GM19452 (cell line): Measurements from ENCODE around the gene AOAH.

Experiments
- ATAC-seq: cut with Tn5 transposase; IDR thresholded peaks from one replicate; pipeline ENCODE4 v1.9.1; 2021; ENCODE audit not compliant: unreplicated experiment

Gene AOAH

DNA sequence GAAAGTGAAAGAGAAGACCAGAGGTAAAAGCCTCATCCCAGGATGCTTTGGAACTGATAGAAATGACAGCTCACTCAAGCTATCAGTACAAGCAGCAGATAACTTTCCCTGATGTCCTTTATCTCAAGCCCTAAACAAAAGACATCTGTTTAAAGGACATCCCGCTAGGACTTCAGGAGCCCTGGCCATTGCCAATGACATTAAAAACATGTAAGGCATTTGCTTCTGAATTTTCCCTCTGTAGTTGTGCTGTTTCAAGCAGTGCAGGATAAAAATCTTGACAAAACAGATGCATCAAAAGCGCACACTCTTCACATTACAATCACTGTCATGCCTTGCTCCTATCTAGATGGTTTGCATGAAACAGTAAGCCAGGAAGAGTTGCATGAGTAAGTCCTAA is 159.8 kb downstream of the AOAH start:
- ATAC-seq = no peak

DNA sequence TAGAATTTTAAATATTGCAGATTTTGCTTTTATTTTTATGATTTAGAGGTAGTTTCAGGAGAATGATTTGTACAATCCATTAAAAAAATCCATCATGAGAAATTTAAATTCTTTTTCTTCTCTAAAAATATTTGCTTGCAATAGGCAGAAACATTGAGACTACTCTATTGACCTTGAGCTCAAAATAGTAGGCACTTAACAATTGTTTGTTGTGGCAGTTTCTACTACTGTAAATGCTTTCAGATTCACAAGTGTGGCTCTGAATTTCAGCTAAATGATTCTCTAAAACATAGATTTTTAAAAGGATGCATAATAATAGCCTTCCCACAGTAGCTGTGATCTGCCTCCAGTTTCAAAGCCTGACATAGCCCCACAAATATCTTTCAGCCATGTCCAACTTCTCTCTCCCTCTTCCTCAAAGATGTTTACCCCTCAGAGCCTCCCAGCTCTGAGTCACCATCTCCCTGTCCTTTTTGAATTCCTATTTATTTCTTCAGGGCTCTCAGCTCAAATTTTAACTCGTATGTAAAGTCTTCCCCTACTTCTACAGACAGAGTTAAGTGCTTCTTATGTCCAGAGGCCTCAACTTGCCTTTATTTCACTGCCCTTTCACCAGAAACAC is 160.5 kb downstream of the AOAH start:
- ATAC-seq = no peak

DNA sequence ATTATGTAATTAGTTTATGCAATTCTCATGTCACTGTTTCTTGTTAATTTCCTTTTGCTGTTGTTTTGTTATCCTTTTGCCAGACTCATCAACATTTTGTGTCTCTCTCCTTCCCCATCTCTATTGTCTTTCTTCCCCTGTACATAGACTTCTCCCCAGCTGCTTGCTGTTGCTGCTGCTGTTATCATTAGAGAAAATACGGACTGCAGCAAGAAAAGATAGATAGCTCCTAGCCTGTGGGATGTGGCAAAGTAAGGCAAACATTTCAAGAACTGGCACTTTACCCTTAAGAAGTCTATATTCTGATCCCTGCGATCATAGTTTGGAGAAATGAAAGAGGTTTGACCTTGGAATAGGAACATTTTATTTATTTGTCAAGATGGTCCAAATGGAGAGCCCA is 162.2 kb downstream of the AOAH start:
- no peak for ATAC-seq

DNA sequence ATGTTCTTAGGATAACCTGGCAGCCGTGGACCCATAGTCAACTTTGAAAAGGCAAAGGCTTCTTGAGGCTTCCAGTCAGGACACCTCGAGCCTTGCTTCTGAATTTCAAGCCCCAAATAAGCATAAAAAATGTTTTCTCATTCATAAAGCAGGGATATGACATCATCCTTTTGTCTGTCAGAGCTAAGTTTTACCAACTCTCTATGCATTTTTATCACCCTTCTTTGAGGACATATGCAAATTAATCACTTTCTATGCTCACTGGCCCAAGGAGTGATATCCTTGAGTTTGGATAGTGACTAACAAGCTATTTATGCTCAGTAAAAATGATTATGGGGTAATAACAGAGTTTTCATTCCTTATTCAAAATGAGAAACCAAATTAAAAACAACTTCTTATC is 175.3 kb downstream of the AOAH start:
- no peak for ATAC-seq

DNA sequence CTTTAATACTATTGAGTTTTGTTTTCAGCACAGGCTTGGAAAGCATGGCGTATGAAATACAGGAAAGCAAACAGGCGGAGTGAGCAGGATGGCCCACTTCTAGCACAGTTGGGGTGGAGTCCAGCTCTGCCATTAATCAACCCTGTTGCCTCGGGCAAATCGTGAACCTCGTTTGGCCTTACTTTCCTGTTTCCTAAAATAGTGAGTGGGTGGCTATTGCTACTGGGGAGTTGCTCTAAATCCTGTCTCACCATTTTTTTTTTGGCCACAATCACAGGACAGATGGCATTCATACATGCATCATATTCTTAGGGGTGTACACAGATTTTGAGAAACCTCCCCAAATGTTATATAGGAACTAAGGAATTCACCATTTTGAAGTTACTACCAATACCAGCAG is 176.9 kb downstream of the AOAH start:
- ATAC-seq = no peak

DNA sequence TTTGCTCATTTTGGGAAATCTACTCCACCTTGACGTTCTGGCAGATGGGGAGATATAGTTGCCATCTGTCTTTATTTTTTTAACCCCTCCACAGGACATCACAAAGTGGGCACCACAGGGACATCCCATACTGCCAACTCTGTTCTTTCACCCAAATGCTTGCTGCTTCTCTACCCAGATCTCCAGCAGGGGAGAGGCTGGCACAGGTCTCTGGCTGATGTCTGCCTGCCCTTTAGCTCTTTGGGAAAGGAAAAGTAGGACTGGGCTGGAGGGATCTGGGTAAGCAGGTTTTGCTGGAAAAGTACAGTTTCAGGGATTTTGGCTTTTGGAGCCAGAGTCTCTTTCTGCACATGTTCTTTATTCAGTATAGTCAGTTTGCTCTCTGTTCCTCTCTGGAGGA is 178.0 kb downstream of the AOAH start:
- no peak for ATAC-seq

DNA sequence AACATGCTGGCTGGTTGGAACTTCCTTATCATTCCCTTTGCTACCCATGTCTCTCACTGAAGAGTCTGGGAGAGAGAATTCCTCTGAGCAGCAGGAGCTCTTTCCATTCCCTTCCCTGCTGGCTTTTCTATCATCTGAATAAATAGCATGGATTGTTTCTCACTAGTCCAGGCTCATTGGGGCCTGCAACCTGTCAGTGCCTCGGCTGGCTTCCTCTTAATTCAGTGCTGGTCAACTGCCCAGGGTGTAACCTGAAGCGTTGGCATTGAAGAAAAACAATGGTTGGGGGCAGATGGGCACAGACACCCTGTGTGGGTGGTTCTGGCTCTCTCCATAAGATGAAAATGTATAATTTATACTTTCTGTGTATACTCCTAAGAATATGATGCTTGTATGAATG is 179.0 kb downstream of the AOAH start:
- ATAC-seq = no peak

DNA sequence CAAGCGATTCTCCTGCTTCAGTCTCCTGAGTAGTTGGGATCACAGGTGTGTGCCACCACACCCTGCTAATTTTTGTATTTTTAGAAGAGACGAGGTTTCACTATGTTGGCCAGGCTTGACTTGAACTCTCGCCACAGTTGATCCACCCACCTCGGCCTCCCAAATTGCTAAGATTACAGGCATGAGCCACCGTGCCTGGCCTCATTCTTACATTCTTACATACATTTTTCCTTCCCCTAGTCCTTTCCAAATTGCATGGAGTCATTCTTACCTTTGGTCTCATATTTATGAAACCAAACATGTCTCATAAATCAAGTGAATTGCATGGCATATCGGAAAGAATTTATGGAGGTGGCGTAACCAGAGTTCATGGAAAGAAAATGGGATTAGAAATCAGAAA is 186.2 kb downstream of the AOAH start:
- no peak for ATAC-seq

DNA sequence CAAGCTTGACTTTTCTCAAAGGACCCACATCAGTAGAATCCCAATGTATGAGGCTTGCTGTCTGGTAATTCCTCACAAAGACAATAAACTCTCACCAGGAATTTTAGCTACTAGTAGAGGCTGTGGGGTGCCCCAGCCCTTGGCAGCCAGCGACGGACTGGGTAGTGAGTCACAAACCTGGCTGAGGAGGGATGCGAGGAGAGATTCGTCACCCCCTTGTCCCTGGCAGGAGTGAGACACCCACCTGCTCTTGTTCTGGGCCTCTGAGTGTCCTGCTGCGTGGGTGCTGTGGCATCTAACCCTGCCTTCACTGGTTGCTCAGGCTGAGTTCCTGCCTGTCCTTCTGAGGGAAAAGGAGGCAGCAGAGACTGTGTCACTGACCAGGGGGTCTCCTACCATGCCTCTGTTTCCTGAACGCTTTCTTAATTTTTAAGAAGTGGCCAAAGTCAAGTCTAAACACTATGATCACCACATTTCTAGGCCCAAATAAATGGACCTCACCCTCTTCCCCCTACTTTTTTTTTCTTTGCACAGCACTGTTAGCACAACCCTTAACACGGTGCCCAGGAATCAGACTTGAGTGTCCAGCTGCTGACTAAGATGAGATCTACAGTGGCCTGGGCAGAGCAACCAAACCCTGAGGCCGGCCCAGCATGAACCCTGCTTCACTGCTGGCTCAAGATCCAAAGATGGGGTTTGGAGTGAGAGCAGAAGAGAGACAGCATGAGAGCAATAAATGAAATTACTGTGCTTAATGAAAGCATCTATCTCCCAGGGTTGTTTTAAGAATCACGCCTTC is 188.2 kb downstream of the AOAH start:
- ATAC-seq = no peak

DNA sequence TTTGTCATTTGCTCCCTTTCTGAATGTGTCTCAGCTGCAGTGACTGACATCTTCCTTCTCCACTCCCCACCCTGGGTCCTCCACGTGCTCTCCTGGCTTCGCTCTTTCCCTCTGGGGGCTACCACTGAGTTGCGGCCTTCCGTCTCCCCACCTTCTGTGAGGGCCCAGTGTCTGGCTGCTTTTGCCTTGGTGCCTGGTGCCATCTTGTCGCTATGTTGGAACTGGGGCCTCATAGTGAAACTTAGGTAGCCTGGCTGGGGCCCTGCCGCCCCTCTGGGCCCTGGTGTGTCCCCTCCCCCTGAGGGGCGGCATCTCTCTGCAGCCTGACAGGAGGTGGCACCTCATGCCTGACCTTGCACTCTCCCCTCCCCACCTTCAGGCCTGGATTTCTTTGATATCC is 190.6 kb downstream of the AOAH start:
- no peak for ATAC-seq

DNA sequence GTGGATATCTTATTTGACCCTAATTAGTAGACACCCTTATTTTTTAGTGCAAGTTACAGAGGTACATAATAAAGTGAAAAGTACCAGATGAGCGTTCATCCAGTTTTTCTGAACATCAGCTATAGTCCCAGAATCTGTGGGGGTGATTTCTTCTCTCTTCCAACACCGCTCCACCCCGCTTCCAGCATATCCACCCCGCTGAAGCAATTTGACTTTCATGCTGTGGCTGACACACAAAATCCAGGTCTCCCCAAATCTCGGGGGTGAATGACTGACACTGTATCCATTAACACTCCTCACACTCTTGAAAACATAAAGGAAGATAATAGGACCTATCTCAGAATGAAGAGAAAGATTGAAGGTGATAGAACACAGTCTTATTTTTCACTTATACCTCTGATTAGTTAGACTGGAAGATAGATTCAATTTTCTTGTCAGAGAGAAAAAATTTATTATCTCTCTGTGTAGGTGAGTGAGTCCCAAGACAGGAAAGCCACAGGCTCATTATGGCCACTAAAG is 191.3 kb downstream of the AOAH start:
- no peak for ATAC-seq

DNA sequence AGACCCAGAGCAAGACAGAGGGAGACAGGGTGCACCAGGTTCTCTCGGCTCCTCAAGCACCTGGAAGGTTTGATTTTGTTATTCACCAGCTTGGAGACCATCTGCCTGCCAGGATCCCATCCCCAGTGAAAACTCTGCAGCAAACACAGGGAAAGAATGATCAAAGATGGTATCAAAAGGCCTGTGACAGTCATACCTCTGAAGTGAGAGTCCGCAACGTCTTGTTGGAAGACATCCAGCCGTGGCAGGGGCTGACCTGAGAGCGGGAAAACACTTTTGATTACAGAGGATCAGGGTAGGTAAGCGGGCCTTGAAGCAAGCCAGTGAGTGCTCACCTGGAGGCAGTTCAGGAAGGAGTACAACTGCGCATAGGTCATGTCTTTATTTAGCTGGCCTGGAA is 192.3 kb downstream of the AOAH start:
- ATAC-seq = no peak

DNA sequence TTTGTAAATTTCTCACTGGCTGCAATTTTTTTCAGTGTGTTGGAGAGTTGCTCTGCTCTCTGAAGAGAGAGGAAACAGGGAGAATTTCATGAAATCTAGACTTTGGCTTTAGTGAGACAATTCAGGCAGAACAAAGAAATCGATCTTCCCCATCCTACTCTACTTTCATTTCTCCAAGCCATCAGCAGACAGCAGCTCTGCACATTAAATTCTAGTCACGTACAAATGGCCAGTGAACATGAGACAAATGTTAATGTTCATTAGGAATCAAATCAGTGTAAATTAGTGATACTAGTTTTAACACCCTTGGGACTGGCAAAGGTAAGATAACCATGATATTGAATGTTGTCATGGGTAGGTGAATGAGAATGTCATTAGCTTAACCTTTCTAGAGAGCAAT is 193.8 kb downstream of the AOAH start:
- no peak for ATAC-seq

DNA sequence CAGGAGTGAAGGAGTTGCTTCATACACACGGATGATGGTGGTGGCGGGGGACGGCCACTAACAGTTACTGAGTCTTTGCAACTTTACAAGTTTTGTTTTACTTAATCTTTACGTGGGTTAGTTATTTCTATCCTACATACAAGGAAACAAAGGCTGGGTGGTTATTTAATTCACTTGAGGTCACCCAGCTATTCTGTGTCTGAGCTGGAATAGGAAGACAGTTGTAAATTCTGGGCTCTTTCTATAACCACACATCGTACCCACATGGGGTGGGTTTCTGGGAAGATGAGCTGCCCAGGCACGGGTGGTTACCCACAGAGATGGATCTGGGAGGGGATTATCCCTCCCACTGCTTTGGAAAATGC is 196.8 kb downstream of the AOAH start:
- no peak for ATAC-seq

DNA sequence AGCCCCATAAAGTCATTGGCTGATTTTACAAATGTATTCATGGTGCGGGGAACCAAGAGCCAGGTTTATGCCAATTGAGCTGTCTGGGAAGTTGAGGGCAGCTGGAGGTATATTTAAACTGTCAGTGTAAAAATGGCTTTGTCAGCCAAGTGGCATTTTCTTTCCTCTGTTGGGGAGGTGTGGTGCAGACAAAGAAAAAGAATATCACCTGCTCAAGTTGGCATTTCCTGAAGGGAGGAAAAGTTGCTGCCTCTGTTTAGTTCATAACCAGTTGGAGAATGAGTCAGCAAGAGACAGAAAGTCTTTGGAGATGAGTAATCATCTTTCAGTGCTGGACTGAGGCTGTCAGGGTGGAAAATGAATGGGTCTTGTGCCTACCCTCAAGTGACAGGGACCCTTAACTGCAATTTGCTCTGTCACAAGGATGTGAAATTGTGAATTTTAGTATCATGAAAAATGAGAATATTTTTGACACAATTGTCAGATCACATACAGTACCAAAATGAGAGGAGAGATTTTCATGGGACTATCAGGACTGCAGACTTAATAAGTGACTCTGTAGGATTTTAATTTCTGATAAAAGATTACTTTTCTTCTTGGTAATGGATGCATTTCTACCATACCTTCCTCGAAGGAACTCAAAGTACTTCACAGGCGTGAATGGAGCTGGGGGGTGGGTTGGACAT is 197.3 kb downstream of the AOAH start:
- peak; percentile 86 for ATAC-seq

DNA sequence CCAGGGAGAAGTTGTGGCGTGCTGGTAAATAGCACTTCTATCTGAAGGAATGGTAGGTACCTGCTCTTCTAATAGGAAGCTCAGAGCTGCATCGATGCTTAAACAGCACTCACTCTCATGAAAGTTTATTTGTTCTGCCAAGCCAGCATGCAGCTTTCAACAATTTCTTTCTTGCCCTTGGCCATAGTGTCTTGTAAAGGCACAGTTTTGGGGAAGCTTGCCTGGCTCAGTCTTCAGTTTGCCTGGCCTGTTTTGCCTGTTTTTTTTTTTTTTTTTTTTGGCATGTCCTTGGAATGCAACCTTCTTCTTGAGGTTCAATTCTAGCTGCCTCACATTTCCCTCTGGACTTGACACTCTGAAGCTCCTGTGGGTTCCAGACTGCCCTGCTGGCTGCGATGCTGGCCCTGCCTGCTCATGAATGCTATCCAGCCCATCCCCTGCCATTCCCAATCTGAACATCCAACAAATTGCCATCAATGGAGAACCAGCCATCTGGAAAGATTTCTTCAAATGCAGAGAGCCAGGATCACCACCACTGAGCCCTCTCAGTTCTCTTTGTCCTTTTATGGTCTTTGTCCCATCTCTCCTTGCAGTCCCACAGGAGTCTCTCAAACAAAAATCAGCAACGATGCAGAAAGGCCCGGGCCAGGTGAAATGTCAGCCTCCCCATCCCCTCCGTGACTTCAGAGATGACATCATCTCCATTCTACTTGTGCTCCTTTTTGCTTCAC is 200.8 kb downstream of the AOAH start:
- no peak for ATAC-seq

DNA sequence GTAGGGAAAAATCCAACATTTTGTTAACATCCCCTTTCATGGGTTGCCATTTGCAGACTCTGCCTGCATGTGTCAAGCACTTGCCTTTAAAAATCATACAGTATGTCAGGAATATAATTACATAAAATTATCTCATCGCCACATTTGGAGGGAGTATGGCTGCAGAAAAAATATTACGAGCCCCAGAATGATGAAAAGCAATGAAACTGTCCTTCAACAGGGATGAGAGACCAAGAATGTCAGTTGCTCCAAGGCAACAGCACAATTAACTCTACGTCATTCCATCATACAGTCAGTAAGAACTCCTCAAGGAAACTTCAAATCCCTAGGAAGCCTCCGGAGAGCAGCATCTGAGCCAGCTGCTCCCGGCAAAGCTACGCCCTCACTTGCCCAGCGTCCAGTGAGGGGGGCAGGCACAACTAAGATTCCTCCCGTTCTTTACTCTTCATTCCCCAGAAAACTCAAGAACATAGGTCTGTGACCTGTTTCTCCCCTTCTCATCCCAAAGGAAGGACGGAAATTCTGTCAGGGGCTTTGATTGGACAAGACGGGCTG is 201.8 kb downstream of the AOAH start:
- no peak for ATAC-seq

DNA sequence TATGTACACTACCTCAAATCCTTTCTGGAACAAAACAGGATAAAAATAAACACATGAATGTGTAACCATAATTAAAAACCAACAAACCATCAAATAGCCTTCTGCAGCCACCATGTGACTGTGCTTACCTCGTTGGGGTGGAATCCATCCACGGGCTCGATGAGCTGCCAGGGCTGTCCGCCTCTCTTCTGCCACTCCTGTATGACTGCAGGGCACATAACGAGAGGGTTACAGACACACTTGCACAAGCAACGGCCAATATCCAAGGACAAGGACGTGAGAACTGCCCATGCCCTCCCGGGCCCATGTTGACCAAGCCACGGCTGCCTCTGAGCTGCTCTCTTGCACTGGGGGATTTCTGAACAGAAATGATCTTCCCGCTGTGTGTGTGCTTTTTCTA is 202.4 kb downstream of the AOAH start:
- ATAC-seq = no peak

DNA sequence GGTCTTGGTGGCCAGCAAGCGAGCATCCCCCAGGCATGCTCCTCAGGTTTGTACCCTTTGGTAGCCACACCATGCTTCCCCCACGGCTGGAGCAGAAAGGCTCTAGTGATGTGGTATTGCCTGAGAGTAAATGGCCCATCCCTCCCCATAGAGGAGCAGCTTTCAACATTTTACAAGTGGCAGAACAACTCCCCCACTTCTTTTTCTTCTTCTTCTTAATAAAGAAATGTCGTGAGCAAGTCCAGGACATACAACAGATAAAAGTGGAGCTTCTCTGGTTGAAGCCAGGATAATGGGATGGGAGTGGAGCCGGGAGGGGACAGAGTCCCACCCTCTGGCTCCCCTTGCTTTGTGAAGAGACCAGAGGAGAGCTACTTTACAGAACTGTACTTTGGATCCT is 203.2 kb downstream of the AOAH start:
- ATAC-seq = no peak

DNA sequence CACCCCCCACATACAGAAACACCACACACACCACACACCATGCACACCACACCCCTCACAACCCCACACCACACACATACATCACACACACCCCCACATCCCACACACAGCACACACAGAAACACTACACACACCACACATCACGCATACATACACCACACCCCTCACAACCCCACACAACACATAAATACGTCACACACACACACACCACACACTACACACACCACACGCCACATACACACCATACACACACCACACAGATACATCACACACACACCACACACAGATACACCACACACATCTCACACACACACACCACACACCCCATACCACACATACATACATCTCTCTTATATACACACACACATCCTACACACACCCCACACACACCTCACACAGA is 208.4 kb downstream of the AOAH start:
- no peak for ATAC-seq
